Tibial nerve (tissue), 4 donors: ENCODE results near the gene KRTAP13-1. TPM values are rescaled to one million over a fixed set of nuclear protein-coding genes. Genes with fewer than 3 reads are reported as not detected.
A peak's percentile ranks its signal among the peaks of the same experiment; 100 is the strongest.

ENCODE experiments used
- DNase-seq, 2 donors: peaks; one replicate each; pipeline ENCODE4 v3.0.0-alpha.2; 2019; ENCODE audit warnings: low spot score in 2 of 2
- H3K27ac ChIP-seq, 4 donors: fragments of 200-600 bp; sonication (generic) in 3 of 4; one replicate each; pipeline ENCODE4 v1.5.1; 2017 to 2019; ENCODE audit warnings: mild to moderate bottlenecking in 1 of 4
- H3K27me3 ChIP-seq, 2 donors: fragments of 200-600 bp; sonication (generic) in 1 of 2; one replicate each; pipeline versions ENCODE4 v1.5.1 to v1.6.0; 2017 to 2019
- H3K36me3 ChIP-seq, 3 donors: fragments of 200-600 bp; sonication (generic); one replicate each; pipeline ENCODE4 v1.5.1; 2018 to 2019
- H3K4me1 ChIP-seq, 4 donors: fragments of 200-600 bp; sonication (generic) in 3 of 4; one replicate each; pipeline ENCODE4 v1.5.1; 2017 to 2019
- H3K4me3 ChIP-seq, 4 donors: fragments of 200-600 bp; sonication (generic) in 3 of 4; one replicate each; pipeline ENCODE4 v1.5.1; 2017 to 2019; ENCODE audit warnings: mild to moderate bottlenecking in 1 of 4, moderate library complexity in 1 of 4
- H3K9me3 ChIP-seq, 4 donors: fragments of 200-600 bp; sonication (generic) in 3 of 4; one replicate each; pipeline ENCODE4 v1.5.1; 2017 to 2019
- CTCF ChIP-seq, 5 experiments: fragments of 200-600 bp in 3 of 5; fragments of 450-650 bp in 2 of 5; sonication (generic) in 3 of 5; IDR thresholded peaks; one replicate each; pipeline ENCODE4 v1.5.1; 2016 to 2019; ENCODE audit warnings: antibody characterized with exemption in 5 of 5, mild to moderate bottlenecking in 3 of 5, moderate library complexity in 2 of 5
- EP300 ChIP-seq, 2 donors: sonication (generic); formaldehyde crosslinking; IDR thresholded peaks; one replicate each; pipeline ENCODE4 v1.6.1; 2017; ENCODE audit warnings: antibody characterized with exemption in 2 of 2, mild to moderate bottlenecking in 1 of 2
- POLR2A ChIP-seq, 2 donors: fragments of 450-650 bp; IDR thresholded peaks; one replicate each; pipeline ENCODE4 v1.6.1; 2017; ENCODE audit warnings: antibody characterized with exemption in 2 of 2, mild to moderate bottlenecking in 2 of 2, moderate library complexity in 2 of 2
- WGBS, 2 donors: methylation state at CpG; one replicate each; pipeline ENCODE4 v1.1.5; 2018; 5-methylcytosine and 5-hydroxymethylcytosine counted together
- total RNA-seq, 4 donors: library from RNA; depleted of rRNA; stranded (reverse); fragments of >200 nt; gene quantifications; one replicate each; pipeline ENCODE4 v1.1.0, GENCODE V29; 2016

KRTAP13-1 gene
- total RNA-seq, 4 donors from 2014 or later: not detected

GRCh38 chr21:30434033-30434631 is 38.3 kb downstream of the KRTAP13-1 start:
- peak in 1 of 2 donors; percentile 13 for DNase-seq
- 34 to 38% methylated on average over 10 of the region's 10 CpGs for WGBS, 2 donors
- Histone ChIP-seq H3K4me3 (no peak overlapping the region), H3K27ac (no peak overlapping the region), H3K27me3 (no peaks in the 10 kb centered on the region), H3K4me1 (peaks cover 0 to 4% (median 0%) of the 10 kb centered on the region in 4 donors), H3K9me3 (no peaks in the 10 kb centered on the region), H3K36me3 (no peaks in the 10 kb centered on the region)
- TF ChIP-seq CTCF (IDR thresholded peaks at IDR 0.05): peak in 4 of 5 experiments; percentile 20 to 42 (median 36)
- TF ChIP-seq POLR2A (IDR thresholded peaks at IDR 0.05): no peak
- TF ChIP-seq EP300 (IDR thresholded peaks at IDR 0.05): no peak

GRCh38 chr21:30437010-30437565 is 41.3 kb downstream of the KRTAP13-1 start:
- H3K4me1 ChIP-seq: no peaks in the 10 kb centered on the region
- H3K4me3 ChIP-seq: no peak overlapping the region
- TF ChIP-seq POLR2A (IDR thresholded peaks at IDR 0.05) (no peak), CTCF (IDR thresholded peaks at IDR 0.05) (no peak)
- no peaks in the 10 kb centered on the region for H3K36me3 ChIP-seq
- 82 to 87% methylated on average over 3 of the region's 3 CpGs for WGBS, 2 donors
- DNase-seq: no peak
- H3K9me3 ChIP-seq: no peaks in the 10 kb centered on the region
- no peak overlapping the region for H3K27ac ChIP-seq
- no peaks in the 10 kb centered on the region for H3K27me3 ChIP-seq

DNA sequence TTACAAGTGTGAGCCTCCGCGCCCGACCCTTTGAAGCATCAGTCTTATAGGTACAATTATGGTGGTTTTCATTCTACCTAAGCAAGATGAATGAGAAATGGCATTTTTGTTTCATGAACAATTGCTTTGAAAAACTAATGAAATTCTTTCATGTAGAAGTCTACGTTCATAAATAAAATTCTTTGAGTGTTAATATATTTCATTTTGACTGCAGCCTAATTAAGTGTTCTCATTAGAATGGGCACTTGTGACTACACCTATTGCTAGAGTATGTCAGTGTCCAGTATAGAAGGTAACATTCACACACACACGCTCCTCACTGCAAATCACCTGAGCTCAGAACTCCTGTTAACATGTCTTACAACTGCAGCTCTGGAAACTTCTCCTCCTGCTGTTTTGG is 44.1 kb downstream of the KRTAP13-1 start, which contains the start of gene KRTAP15-1:
KRTAP15-1 (plus strand) TSS at position 301 of the 400 bp plus-strand sequence; CDS start at position 354, 53 bp downstream.
- TF ChIP-seq CTCF (IDR thresholded peaks at IDR 0.05) (no peak), EP300 (IDR thresholded peaks at IDR 0.05) (no peak), POLR2A (IDR thresholded peaks at IDR 0.05) (no peak)
- Histone ChIP-seq H3K4me3 (no peak within 1 kb of the TSS), H3K4me1 (no peaks in the 10 kb centered on the region), H3K36me3 (no peaks in the 10 kb centered on the region), H3K27me3 (no peaks in the 10 kb centered on the region), H3K9me3 (no peaks in the 10 kb centered on the region), H3K27ac (no peak within 1 kb of the TSS)
- WGBS, 2 donors: 93 to 98% methylated on average over 5 of the region's 5 CpGs
- DNase-seq: no peak

- H3K4me3 ChIP-seq: no peak overlapping the region
- H3K36me3 ChIP-seq: no peaks in the 10 kb centered on the region
- no peak for DNase-seq
- TF ChIP-seq EP300 (IDR thresholded peaks at IDR 0.05) (no peak), CTCF (IDR thresholded peaks at IDR 0.05) (no peak), POLR2A (IDR thresholded peaks at IDR 0.05) (no peak)
- no peaks in the 10 kb centered on the region for H3K4me1 ChIP-seq
- H3K27ac ChIP-seq: no peak overlapping the region
- H3K9me3 ChIP-seq: no peaks in the 10 kb centered on the region
- H3K27me3 ChIP-seq: no peaks in the 10 kb centered on the region
Measured at GRCh38 chr21:30443226-30443625, 47.4 kb downstream of the KRTAP13-1 start.

- no peaks in the 10 kb centered on the region for H3K27me3 ChIP-seq
- DNase-seq: no peak
- H3K4me1 ChIP-seq: no peaks in the 10 kb centered on the region
- no peaks in the 10 kb centered on the region for H3K36me3 ChIP-seq
- no peak for TF ChIP-seq CTCF (IDR thresholded peaks at IDR 0.05)
- no peak for TF ChIP-seq EP300 (IDR thresholded peaks at IDR 0.05)
- no peak for TF ChIP-seq POLR2A (IDR thresholded peaks at IDR 0.05)
- H3K4me3 ChIP-seq: no peak overlapping the region
- H3K9me3 ChIP-seq: no peaks in the 10 kb centered on the region
- 61 to 62% methylated on average over 1 of the region's 1 CpG for WGBS, 2 donors
- H3K27ac ChIP-seq: no peak overlapping the region
Measured at GRCh38 chr21:30444204-30444603, 48.4 kb downstream of the KRTAP13-1 start.
